NCI-H2107 treated with DMSO at 0.1 percent for 48 hours (cell line): Measurements from ENCODE around the gene TFCP2L1.
"Not testable (repeated sequence)": the region's sequence is repeated elsewhere in the genome, so short reads cannot be mapped to it uniquely, and the experiment has no call there.

Source experiments
- DNase-seq: peaks from one replicate; lab custom pipeline; 2025; ENCODE audit not compliant: unreplicated experiment; lab: John Stamatoyannopoulos, UW

The TFCP2L1 gene

GRCh38 chr2:121227381-121228144 is 57.4 kb downstream of the TFCP2L1 start:
- DNase-seq: peak; percentile 93

GRCh38 chr2:121225681-121226080 is 59.3 kb downstream of the TFCP2L1 start:
- not testable (repeated sequence) for DNase-seq

- no peak for DNase-seq
These were observed 64.0 kb downstream of the TFCP2L1 start for GRCh38 chr2:121220995-121221394.

- no peak for DNase-seq
These were observed 65.1 kb downstream of the TFCP2L1 start for GRCh38 chr2:121219866-121220265.

GRCh38 chr2:121218386-121218938 is 66.5 kb downstream of the TFCP2L1 start:
- no peak for DNase-seq

GRCh38 chr2:121217627-121218026 is 67.4 kb downstream of the TFCP2L1 start:
- no peak for DNase-seq

- no peak for DNase-seq
These were observed 70.7 kb downstream of the TFCP2L1 start for GRCh38 chr2:121214296-121214695.

- no peak for DNase-seq
These were observed 71.6 kb downstream of the TFCP2L1 start for GRCh38 chr2:121213386-121213785.

- no peak for DNase-seq
These were observed 72.2 kb downstream of the TFCP2L1 start for GRCh38 chr2:121212661-121213325.

GRCh38 chr2:121211689-121212151 is 73.3 kb downstream of the TFCP2L1 start:
- no peak for DNase-seq

GRCh38 chr2:121211251-121211650 is 73.8 kb downstream of the TFCP2L1 start:
- no peak for DNase-seq

GRCh38 chr2:121210691-121211090 is 74.3 kb downstream of the TFCP2L1 start:
- no peak for DNase-seq

- DNase-seq: no peak
These were observed 75.9 kb downstream of the TFCP2L1 start for GRCh38 chr2:121209014-121209610.

- DNase-seq: no peak
These were observed 77.5 kb downstream of the TFCP2L1 start for GRCh38 chr2:121207494-121207893.

- no peak for DNase-seq
These were observed 79.6 kb downstream of the TFCP2L1 start for GRCh38 chr2:121205321-121205942.

GRCh38 chr2:121203591-121204249 is 81.3 kb downstream of the TFCP2L1 start:
- no peak for DNase-seq

- DNase-seq: peak; percentile 16
These were observed 82.3 kb downstream of the TFCP2L1 start for GRCh38 chr2:121202541-121203310.

- no peak for DNase-seq
These were observed 83.2 kb downstream of the TFCP2L1 start for GRCh38 chr2:121201796-121202195.

- no peak for DNase-seq
These were observed 84.3 kb downstream of the TFCP2L1 start for GRCh38 chr2:121200419-121201315.
